MM.1S (cell line): ENCODE results near the gene DOK3.

Experiments
- DNase-seq: peaks from one replicate; pipeline ENCODE4 v3.0.0-alpha.2; 2015
- H2AFZ ChIP-seq: fragments of 300-600 bp; sonication (generic); 2 replicates; pipeline ENCODE4 v1.6.0; 2016; ENCODE audit warnings: antibody characterized with exemption, low read length
- H3F3A ChIP-seq: fragments of 300-600 bp; sonication (generic); 2 replicates; pipeline ENCODE4 v1.6.1; 2016; ENCODE audit warnings: mild to moderate bottlenecking, antibody characterized with exemption, low read length, moderate library complexity, mixed read lengths; ENCODE audit not compliant: insufficient read depth
- H3K27ac ChIP-seq: fragments of 300-600 bp; sonication (generic); 2 replicates; pipeline ENCODE4 v1.5.1; 2016; ENCODE audit warnings: mild to moderate bottlenecking, low read length
- H3K27me3 ChIP-seq: fragments of 300-600 bp; sonication (generic); replicated peaks from 2 replicates; pipeline ENCODE4 v1.6.0; 2016; ENCODE audit warnings: low read length; ENCODE audit not compliant: insufficient read depth
- H3K36me3 ChIP-seq: fragments of 300-600 bp; sonication (generic); replicated peaks from 2 replicates; pipeline ENCODE4 v1.6.1; 2016; ENCODE audit warnings: mild to moderate bottlenecking, low read length, mixed read lengths; ENCODE audit not compliant: insufficient read depth
- H3K4me1 ChIP-seq: fragments of 300-600 bp; sonication (generic); 2 replicates; pipeline ENCODE4 v1.6.1; 2016; ENCODE audit warnings: low read length, mixed read lengths
- H3K4me2 ChIP-seq: fragments of 300-600 bp; sonication (generic); 2 replicates; pipeline ENCODE4 v1.6.0; 2016; ENCODE audit warnings: low read depth, low read length
- H3K4me3 ChIP-seq: fragments of 300-600 bp; sonication (generic); 2 replicates; pipeline ENCODE4 v1.5.1; 2016; ENCODE audit warnings: low read length, mixed read lengths
- H3K79me2 ChIP-seq: fragments of 300-600 bp; sonication (generic); 2 replicates; pipeline ENCODE4 v1.6.1; 2016; ENCODE audit warnings: mixed run types, low read length, mixed read lengths
- H3K9ac ChIP-seq: fragments of 300-600 bp; sonication (generic); 2 replicates; pipeline ENCODE4 v1.6.1; 2016; ENCODE audit warnings: low read length, mixed read lengths
- H3K9me2 ChIP-seq: fragments of 300-600 bp; sonication (generic); replicated peaks from 2 replicates; pipeline ENCODE4 v1.6.1; 2016; ENCODE audit warnings: mild to moderate bottlenecking, low read length, mixed read lengths; ENCODE audit not compliant: insufficient read depth
- H3K9me3 ChIP-seq: fragments of 300-600 bp; sonication (generic); replicated peaks from 2 replicates; pipeline ENCODE4 v1.6.1; 2016; ENCODE audit warnings: mild to moderate bottlenecking, low read length, mixed read lengths; ENCODE audit not compliant: insufficient read depth
- H4K20me1 ChIP-seq: fragments of 300-600 bp; sonication (generic); 2 replicates; pipeline ENCODE4 v1.6.1; 2016; ENCODE audit warnings: mild to moderate bottlenecking, low read length, moderate library complexity, mixed read lengths; ENCODE audit not compliant: insufficient read depth
- CTCF ChIP-seq: fragments of 300-600 bp; sonication (generic); IDR thresholded peaks from 2 replicates; pipeline ENCODE4 v1.5.1; 2016; ENCODE audit warnings: antibody characterized with exemption, low read length, mixed read lengths
- EZH2 ChIP-seq: fragments of 300-600 bp; sonication (generic); optimal IDR thresholded peaks from 2 replicates; pipeline ENCODE3; 2017; ENCODE audit warnings: low read depth, mild to moderate bottlenecking, antibody characterized with exemption, low read length, mixed read lengths
- EZH2phosphoT487 ChIP-seq: fragments of 300-600 bp; sonication (generic); IDR thresholded peaks from 2 replicates; pipeline ENCODE4 v1.6.1; 2018; ENCODE audit warnings: antibody characterized with exemption, low read length

The DOK3 gene

GRCh38 chr5:177495243-177496060, 14.2 kb downstream of the DOK3 start:
- Histone ChIP-seq H2AFZ (no peak overlapping the region), H3K4me1 (peaks cover 5% of the 10 kb centered on the region), H3K27me3 (peaks cover 21% of the 10 kb centered on the region), H3K4me2 (no peak overlapping the region), H3K27ac (no peak overlapping the region), H3K79me2 (no peaks in the 10 kb centered on the region), H4K20me1 (no peaks in the 10 kb centered on the region), H3K36me3 (no peaks in the 10 kb centered on the region), H3K9me2 (no peaks in the 10 kb centered on the region), H3K9ac (no peak overlapping the region), H3K9me3 (no peaks in the 10 kb centered on the region), H3K4me3 (no peak overlapping the region), H3F3A (no peaks in the 10 kb centered on the region)
- TF ChIP-seq CTCF = no peak
- no peak for TF ChIP-seq EZH2phosphoT487
- no peak for TF ChIP-seq EZH2
- DNase-seq = no peak

- no peaks in the 10 kb centered on the region for H3K36me3 ChIP-seq
- H3K27me3 ChIP-seq = peaks cover 19% of the 10 kb centered on the region
- no peak for DNase-seq
- no peak overlapping the region for H3K9ac ChIP-seq
- no peak overlapping the region for H2AFZ ChIP-seq
- H3K79me2 ChIP-seq = no peaks in the 10 kb centered on the region
- H3K27ac ChIP-seq = no peak overlapping the region
- H3K4me1 ChIP-seq = peaks cover 11% of the 10 kb centered on the region
- H3K4me2 ChIP-seq = no peak overlapping the region
- H4K20me1 ChIP-seq = no peaks in the 10 kb centered on the region
- peaks cover 6% of the 10 kb centered on the region for H3F3A ChIP-seq
- no peak overlapping the region for H3K4me3 ChIP-seq
- TF ChIP-seq EZH2 (no peak), EZH2phosphoT487 (no peak), CTCF (no peak)
- no peaks in the 10 kb centered on the region for H3K9me2 ChIP-seq
- no peaks in the 10 kb centered on the region for H3K9me3 ChIP-seq
Observed at GRCh38 chr5:177494346-177495195, 15.1 kb downstream of the DOK3 start.

DNA sequence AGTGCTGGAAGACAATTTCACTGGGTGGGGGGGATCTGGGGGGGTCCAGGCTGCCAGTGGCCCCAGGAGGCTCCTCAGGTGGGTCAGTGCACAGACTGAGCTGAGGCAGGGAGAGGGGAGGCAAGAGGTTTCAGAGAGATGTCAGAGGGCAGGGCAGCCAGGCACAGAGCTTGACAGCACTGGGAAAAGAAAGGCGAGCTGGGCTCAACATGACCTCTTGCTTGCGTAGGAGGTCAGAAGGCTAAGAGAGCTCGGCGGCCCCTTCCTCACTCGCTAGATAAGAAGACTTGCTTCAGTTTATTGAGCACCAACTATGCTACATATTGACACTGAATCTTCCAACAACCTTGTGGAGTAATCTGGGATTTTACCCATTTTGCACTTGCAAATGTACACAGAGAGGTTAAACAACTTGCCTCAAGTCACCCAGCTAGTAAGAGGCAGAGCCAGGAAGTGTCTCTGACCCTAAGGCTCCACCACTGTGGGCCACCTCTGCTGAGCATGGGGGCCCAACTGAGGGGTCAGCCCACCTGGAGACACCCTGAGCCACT, 15.8 kb downstream of the DOK3 start:
- Histone ChIP-seq H3K79me2 (no peaks in the 10 kb centered on the region), H4K20me1 (no peaks in the 10 kb centered on the region), H3K4me1 (peaks cover 16% of the 10 kb centered on the region), H3K9me2 (no peaks in the 10 kb centered on the region), H3K9me3 (no peaks in the 10 kb centered on the region), H3K27me3 (peaks cover 12% of the 10 kb centered on the region), H2AFZ (no peak overlapping the region), H3K36me3 (no peaks in the 10 kb centered on the region), H3K4me2 (no peak overlapping the region), H3K9ac (no peak overlapping the region), H3F3A (peaks cover 6% of the 10 kb centered on the region), H3K27ac (no peak overlapping the region), H3K4me3 (no peak overlapping the region)
- DNase-seq = no peak
- TF ChIP-seq EZH2phosphoT487 = no peak
- TF ChIP-seq EZH2 = no peak
- TF ChIP-seq CTCF = no peak
